KG1 (cell line): ENCODE data around the gene PRPF8.
"Not testable (repeated sequence)": the region's sequence is repeated elsewhere in the genome, so short reads cannot be mapped to it uniquely, and the experiment has no call there.

ENCODE experiments used
- DNase-seq: peaks from one replicate; lab custom pipeline; 2025; lab: John Stamatoyannopoulos, UW

PRPF8 gene

GRCh38 chr17:1690544-1691221, 6.0 kb upstream of the PRPF8 start:
- no peak for DNase-seq

DNA sequence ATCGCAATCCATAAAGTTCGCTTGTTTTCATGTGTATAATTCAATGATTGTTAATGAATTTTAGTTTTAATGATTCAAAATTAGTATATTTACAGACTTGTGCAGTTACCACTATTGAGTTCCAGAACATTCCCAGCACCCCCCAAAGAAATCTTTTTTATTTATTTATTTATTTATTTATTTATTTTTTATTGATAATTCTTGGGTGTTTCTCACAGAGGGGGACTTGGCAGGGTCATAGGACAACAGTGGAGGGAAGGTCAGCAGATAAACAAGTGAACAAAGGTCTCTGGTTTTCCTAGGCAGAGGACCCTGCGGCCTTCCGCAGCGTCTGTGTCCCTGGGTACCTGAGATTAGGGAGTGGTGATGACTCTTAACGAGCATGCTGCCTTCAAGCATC, 3.7 kb upstream of the PRPF8 start:
- not testable (repeated sequence) for DNase-seq

- no peak for DNase-seq
These were observed 1.4 kb upstream of the PRPF8 start for GRCh38 chr17:1686086-1686485.

GRCh38 chr17:1683459-1683858, 1.2 kb downstream of the PRPF8 start:
- DNase-seq, result no peak

DNA sequence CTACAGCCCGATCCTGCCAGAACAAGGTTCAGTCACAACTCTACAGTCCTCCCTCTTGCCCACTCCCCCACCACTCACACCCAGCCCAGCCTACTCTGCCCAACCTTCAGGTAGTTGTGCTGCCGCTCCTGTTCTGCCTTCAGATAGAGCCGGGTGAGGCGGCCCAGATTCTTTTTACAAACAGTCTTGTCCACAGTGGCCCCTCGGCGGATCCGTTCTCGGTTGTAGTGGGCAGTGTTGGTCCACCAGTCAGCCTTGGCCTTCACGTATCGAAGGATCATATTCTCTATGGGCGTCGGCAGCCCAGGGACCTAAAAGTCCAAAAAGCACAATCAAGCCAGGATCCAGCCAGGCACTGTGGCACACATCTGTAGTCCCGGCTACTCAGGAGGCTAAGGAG, 8.3 kb downstream of the PRPF8 start:
- DNase-seq, result no peak

DNA sequence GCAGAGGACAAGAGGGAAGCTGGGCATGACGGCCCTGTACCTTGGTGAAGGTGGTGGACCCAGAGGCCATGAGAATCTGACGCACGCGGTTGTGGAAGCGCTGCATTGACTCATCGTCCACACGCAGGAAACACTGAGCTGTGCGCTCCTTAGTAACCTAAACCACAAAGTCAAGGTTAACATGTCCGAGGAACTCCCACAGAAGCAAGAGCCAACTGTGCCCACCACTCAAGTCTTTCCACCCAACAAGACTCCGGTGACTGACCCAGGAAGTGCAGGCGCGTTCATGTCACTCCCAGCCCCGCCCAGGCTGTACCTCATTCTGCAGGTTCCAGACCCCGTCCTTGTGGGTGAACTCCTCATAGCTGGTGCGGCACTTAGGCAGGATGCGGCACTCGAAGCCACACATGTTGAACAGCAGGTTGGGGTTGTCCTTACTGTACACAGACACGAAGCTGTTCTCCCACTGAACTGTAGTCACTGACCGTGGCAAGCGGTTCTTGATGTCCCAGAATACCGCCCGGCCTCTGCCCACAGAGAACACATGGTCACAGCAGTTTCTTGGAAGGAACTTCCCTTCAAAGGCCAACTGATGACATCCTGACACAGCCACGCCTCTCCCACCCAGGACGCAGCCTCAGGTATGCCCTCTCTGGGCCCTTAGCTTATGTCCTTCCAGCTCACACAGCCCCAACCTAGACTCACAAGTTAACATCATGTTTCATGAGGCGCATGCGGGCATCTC, 11.5 kb downstream of the PRPF8 start:
- DNase-seq, result no peak

- DNase-seq, result not testable (repeated sequence)
These were observed 20.7 kb downstream of the PRPF8 start for GRCh38 chr17:1663934-1664333.

DNA sequence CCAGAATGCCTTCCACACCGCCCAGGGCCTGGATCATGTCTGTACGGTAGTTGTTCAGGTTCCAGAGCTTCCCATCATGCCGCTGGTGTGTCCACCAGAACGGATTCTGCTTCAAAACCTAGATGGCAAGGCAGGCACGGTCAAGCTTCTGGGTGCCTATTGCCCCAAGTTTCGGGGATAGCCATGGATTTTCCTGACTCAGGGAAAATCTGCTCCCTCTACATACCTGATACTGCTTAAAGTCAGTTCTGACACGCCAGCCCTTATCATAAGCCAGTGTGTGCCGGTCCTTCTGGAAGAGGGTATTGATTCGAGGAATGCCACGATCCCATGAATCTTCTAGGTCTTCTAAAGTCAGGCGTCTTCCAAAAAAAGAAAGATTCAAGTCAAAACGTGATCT, 23.6 kb downstream of the PRPF8 start:
- DNase-seq, result no peak

- no peak for DNase-seq
These were observed 26.6 kb downstream of the PRPF8 start for GRCh38 chr17:1658100-1658499.

DNA sequence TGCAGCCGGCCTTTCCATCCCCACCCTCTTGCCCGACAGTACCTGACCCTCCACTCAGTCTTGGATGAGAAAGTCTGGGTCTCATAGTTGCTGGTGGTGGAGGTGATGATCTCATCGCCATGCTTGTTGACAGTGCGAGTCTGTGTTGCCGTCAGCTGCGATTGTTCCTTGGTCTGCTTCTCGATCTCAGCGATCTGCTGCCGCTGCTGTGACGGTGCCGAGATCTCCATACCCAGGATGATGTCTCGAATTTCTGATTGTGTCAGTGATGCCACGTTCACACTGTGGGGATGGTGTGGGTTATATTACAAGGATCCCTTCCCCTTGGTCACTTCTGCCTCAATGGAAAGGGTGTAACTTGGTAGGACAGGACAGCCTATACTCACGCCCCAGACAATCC, 30.9 kb downstream of the PRPF8 start:
- DNase-seq, result no peak

- not testable (repeated sequence) for DNase-seq
These were observed 31.9 kb downstream of the PRPF8 start for GRCh38 chr17:1652794-1653193.

GRCh38 chr17:1651559-1651844, 33.2 kb downstream of the PRPF8 start:
- DNase-seq, result no peak

GRCh38 chr17:1650731-1651558, 33.7 kb downstream of the PRPF8 start:
- no peak for DNase-seq

DNA sequence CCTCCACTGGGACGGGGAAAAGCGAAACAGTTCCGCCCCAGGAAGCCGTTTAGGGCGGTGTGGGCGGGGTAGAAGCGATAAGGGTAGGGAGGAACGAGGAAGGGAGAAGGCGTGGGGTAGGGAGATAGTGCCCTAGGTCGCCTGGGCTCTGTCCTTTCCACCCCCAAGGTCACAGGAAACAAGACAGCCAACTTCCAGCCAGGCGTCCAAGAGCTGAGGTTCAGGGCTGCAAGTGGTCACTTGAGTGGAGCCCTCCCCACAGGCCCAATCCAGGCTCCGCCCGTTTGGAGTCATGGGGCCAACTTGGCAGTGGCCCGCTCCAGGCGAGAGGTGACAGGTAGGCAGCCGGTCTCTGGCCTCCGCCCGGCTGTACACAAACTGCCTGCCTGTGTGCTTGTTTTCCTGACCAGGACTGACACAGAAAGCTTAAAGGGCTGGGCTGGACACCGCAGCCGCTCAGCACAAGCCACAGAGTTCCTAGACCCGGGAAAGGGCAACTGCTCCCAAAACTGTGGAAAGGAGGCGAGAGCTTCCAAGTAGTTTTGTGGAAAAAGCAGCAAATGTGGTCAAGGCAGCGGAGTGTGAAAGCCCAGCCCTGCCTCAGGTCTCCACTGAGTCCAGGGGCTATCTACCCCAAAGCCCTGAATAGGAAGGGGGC, 34.7 kb downstream of the PRPF8 start, which contains the start of gene RILP:
Gene RILP, minus strand, starts transcription at position 23 of the 658 bp plus-strand sequence. CDS start 62 bp downstream, outside the sequence.
- no peak for DNase-seq

DNA sequence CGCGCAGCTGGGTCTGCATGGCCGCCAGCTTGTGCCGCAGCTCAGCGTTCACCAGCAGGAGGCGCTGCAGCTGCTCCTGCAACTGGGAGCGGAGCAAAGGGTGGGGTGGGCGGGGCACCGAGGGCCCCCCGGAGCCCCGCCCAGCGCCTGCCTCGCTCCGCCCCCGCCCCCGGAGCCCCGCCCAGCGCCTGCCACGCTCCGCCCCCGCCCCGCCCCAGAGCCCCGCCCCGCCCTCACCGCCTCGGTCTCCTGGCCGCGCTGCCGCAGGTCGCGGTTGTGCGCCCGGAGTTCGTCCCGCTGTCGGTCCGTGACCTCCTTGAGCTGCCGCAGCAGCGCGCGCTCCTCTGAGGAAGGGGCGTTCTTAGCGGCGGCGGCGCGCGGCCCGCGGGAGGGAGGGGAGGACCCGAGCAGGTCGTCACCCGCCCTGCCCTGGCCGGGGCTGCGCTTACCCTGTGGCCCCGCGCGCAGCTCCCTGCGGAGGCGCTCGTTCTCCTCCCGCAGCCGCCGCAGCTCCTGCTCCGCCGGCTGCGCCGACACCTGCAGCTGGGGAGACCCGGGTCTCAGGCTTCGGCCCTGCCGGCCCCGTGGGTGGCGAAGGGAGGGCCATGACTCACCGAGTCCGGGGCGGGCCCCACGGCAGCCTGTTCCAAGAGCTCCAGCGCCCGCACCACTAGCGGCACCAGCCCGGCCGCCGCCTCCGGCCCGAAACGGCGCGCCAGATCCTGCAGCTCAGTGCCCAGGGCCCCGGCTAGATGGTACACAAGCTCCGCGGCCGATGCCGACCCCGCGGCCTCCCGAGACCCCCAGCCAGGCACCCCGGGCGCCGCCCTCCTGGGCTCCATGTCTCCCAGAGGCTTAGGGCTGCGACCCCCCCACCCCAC, 35.5 kb downstream of the PRPF8 start:
- peak; percentile 61 for DNase-seq

DNA sequence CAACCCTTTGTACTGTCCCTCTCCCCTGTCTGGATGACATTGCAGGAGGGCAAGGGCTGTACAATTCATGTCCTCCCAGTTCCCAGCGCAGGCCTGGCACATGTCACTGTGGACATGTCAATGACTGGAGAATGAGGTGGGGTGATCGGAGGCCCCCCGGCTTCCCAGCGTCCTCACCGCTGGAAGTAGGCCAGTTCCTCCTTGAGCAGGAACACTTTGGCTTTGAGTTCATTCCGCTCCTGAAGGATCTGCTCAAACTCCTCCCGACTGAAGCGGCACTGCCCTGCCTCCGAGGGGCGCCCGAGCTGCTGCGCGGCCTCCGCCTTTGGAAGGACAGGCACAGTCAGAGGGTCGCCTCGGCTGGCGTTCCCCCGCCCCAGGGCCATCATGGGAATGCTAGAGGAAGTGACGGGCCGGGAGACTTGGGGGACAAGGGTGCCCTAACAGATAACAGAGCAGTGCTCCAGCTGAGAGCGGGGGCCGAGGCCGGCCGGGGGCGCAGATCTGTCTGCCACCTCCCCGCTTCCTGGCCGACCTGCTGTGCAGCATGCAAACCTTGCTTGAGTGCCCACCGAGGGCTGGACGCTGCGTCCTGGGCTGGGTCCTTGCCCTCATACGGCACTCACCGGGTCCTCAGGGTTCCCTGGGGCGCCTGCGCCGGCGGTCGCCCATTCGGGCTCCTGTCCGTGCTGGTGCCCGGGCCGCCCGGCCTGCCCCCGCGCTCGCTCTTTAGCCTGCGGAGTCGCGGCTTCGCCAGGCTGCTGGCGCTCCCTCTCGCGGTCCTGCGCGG, 36.3 kb downstream of the PRPF8 start:
- no peak for DNase-seq

DNA sequence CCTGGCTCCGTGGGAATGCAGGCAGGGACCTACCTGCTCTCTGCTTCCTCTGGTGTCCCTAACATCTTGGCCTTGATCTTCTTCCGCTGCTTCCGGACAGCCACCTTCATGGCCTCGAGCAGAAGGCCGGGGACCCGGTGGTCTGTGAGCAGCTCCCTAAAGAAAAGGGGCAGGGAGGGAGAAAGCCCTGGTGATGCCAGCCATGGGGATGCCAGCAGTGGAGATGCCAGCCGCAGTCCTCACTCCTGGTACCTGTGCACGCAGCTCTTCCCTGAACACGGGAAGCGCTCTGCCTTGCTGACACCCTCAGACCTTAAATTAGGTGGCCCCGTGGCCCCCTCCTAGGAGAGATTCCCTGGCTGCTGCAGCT, 36.9 kb downstream of the PRPF8 start:
- no peak for DNase-seq

DNA sequence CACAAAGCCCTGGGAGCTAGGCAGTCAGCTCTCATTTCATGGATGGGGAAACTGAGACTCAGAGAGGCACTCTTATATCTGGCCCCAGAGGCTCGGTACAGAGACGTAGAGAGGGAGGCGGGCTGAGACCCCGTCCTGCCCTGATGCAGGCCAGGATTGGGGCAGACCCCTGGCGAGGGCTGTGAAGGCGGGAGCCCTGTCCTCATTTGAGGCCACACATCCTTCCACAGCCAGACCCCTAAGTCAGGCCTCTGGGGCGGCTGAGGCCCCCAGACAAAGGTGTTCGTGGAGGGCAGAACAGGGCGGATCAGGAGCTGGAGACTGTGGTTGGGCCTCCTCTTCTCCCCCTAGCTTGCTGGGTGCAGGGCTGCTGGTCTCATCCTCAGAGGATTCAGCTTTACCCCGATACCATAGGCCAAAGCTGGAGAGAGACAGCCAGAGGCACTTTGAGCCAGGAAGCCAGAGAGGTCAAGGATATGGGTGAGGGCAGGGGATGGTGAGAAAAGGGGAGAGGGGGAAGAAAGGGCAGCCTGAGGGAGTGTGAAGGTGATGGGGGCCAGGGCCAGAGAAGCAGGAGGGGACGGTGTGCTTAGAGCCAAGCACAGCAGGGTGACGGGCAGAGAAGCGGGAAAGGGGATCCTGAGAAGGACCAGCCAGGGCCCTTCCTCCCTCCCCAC, 38.3 kb downstream of the PRPF8 start:
- DNase-seq, result no peak

DNA sequence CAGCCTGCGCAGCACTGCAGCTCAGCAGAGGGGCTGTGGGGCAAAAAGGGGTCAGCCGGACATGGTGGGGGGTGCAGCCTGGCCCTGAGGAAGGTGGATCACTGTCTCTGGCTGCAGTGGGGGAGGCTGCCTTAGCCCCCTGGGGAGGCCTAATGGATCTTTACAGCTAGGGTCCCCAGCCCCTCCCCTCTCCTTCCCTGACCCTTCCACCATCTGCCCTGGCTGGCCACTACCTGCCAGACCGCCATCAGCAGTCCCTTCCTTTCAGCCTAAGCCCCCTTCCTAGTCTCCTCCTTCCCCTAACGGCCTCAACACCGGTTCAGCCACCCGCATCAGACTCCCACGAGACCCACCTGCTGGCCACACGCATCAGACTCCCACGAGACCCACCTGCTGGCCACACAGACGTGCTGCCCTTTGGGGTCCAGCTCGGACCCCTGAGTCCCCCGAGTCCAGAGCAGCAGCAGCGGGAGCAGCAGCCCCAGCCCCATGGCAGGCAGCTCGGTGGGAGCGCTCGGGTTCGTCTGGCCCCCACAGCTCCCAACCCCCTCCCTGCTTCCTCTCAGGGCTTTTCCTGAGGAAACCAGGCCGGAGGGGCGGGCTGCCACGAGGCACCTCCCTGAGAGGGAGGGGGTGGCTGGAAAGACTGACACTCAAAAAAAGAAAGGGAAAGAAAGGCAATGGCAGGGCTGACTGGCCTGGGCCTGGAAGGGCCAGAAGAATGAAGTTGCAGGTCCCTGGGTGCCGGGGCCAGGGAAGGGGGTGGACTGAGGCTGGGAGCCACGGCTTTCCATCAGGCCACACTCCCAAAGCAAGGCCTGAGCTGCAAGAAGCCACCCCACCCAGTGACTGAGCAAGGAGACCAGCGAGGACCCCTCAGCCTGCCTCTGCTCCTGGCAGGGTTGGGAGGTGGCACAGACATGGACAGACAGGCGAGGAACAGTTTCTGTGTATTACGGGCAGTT, 39.2 kb downstream of the PRPF8 start, which contains the start of gene SCARF1:
Gene SCARF1, minus strand, starts transcription at position 526 of the 965 bp plus-strand sequence. Its CDS starts 35 bp downstream, at position 491.
- peak; percentile 10 for DNase-seq
